22Rv1 (cell line): ENCODE measurements around the gene PXT1.

Experiments
- ZFX ChIP-seq: fragments of 450-650 bp; IDR thresholded peaks from 2 replicates; pipeline ENCODE4 v1.6.1; 2017; ENCODE audit warnings: antibody characterized with exemption, borderline replicate concordance
- TF ChIP-seq, protein P1 (sequence below): fragments of 450-650 bp; IDR thresholded peaks from 2 replicates; pipeline ENCODE4 v1.5.1; 2017; ENCODE audit warnings: mild to moderate bottlenecking

DNA sequence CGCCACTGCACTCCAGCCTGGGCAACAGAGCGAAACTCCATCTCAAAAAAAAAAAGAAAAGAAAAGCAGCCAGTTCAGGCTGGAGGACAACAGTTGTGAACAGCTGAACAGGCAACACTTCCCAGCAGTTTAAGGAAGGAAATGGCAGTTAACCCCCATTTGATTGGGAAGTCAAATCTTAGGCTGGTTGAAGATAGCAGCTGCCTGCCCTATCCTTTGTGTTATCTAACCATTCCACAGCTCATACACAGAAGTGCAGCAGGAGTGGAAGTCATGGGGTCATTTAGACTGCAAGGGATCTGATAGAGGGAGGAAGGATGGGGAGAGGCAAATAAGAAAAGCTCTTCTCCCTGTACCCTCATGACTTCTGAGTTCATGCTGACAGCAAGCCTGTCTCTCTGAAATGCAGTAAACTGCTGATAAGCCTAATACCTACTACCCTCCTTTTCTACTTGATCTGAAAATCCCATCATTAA lies 35.4 kb upstream of the PXT1 start:
- TF ChIP-seq, protein P1, sequence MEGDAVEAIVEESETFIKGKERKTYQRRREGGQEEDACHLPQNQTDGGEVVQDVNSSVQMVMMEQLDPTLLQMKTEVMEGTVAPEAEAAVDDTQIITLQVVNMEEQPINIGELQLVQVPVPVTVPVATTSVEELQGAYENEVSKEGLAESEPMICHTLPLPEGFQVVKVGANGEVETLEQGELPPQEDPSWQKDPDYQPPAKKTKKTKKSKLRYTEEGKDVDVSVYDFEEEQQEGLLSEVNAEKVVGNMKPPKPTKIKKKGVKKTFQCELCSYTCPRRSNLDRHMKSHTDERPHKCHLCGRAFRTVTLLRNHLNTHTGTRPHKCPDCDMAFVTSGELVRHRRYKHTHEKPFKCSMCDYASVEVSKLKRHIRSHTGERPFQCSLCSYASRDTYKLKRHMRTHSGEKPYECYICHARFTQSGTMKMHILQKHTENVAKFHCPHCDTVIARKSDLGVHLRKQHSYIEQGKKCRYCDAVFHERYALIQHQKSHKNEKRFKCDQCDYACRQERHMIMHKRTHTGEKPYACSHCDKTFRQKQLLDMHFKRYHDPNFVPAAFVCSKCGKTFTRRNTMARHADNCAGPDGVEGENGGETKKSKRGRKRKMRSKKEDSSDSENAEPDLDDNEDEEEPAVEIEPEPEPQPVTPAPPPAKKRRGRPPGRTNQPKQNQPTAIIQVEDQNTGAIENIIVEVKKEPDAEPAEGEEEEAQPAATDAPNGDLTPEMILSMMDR: no peak
- no peak for TF ChIP-seq ZFX
